Fibroblast of skin of left biceps (primary cell): ENCODE data around the gene CHRM1.
"Not testable (repeated sequence)": the region's sequence is repeated elsewhere in the genome, so short reads cannot be mapped to it uniquely, and the experiment has no call there.

ENCODE experiments used
- DNase-seq, 2 experiments: peaks; one replicate each; pipeline ENCODE4 v3.0.0-alpha.2; 2013; ENCODE audit warnings: low read depth in 2 of 2

CHRM1 gene

DNA sequence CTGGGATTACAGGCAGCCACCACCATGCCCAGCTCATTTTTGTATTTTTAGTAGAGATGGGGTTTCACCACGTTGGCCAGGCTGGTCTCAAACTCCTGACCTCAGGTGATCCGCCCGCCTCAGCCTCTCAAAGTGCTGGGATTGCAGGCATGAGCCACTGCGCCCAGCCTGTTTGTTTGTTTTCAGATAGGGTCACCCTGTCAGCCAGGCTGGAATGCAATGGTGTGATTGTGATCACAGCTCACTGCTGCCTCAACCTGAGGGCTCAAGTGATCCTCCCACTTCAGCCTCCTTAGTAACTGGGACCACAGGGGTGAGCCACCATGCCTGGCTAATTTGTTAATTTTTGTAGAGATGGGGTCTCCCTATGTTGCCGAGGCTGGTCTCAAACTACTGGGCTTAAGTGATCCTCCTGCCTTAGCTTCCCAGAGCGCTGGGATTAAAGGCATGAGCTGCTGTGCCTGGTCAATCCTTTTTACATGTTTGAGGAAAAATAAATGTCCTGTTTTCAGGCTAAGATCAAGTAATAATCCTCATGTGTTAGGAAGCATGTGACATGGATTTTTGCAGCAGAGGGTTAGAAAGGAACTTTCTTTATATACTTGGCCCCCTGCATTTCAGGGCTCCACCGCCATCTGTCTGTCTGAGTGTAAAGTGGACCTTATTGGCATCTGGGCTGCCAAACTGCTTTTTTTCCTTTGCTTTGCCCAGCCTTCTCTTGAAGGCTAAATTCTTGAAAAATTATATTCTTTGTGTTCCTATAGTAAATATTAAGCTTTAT lies 45.3 kb downstream of the CHRM1 start:
- DNase-seq, result no peak

DNA sequence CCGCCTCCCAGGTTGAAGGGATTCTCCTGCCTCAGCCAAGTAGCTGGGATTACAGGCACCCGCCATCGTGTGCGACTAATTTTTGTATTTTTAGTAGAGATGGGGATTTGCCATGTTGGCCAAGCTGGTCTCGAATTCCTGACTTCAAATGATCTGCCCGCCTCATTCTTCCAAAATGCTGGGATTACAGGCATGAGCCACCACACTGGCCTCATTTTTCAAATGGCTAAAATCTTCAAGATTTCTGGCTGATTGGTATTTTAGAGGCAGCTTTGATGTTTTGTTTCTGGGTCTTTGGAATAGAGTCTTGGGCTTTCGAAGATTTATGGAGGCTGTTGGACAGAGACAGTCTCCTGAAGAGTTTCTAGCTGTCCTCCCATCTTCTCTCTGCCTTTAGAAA lies 46.3 kb downstream of the CHRM1 start:
- DNase-seq, result no peak

DNA sequence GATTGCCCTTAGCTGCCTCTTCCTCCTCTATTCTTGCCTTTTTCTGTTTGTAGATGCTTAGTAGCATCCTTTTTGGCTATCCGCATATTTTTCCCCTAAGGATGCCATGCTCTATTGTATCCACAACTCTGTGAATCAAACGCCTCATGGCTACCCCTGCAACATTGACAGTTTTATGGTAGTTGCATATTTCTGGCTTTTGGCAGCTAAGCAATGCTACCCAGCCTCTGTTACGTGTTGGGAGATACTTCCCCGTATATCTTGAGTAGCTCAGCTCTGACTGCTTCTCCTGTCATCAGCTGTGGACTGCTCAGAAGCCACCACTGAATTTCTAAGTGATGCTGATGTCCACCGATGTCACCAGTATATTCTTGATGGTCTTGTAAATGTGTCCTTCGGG lies 55.5 kb downstream of the CHRM1 start:
- no peak for DNase-seq

DNA sequence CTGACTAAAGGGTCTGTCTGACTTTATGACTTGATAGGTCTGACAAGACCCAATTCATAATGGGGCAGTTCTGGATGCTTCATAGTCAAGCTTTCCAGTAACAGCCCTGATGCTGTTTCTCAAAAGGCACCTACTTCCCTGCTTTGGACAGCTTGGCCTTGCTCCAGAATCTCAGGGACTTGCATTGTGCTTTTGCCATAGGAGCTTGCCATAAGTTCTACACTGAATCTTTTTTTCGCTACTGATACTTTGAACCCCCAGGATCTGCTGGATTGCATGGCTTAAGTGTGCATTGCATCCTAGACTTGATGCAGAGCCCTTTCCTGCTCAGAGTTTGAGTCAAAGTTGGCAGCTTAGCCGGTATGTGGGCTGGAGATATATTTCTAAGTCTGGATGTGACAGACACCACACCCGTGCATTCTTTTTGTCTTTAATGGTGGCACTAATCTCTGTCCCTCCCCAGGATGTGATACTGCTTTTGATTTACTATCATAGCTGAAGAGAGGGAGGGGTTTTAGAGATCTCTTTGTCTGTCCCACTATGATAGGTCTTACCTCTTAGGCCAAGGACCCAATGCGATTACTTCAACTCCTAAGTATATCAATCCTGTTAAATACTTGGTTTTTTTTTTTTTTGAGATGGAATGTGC lies 57.4 kb downstream of the CHRM1 start:
- DNase-seq, result no peak

DNA sequence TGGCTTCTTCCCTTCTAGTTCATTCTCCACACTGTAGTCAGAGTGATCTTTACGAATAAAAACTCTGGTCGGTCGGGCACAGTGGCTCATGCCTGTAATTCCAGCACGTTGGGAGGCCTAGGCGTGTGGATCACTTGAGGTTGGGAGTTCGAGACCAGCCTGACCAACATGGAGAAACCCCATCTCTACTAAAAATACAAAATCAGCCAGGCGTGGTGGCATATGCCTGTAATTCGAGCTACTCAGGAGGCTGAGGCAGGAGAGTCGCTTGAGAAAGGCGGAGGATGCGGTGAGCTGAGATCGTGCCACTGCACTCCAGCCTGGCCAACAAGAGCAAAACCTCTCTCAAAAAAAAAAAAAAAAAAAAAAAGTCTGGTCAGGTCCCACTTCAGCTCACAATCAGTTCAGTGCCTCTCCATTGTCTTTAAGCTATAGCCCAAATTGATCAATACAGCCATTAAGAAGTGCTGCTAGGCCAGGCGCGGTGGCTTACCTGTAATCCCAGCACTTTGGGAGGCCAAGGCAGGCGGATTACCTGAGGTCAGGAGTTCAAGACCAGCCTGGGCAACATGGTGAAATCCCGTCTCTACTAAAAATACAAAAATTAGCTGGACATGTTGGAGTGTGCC lies 59.5 kb downstream of the CHRM1 start:
- DNase-seq, result not testable (repeated sequence)

DNA sequence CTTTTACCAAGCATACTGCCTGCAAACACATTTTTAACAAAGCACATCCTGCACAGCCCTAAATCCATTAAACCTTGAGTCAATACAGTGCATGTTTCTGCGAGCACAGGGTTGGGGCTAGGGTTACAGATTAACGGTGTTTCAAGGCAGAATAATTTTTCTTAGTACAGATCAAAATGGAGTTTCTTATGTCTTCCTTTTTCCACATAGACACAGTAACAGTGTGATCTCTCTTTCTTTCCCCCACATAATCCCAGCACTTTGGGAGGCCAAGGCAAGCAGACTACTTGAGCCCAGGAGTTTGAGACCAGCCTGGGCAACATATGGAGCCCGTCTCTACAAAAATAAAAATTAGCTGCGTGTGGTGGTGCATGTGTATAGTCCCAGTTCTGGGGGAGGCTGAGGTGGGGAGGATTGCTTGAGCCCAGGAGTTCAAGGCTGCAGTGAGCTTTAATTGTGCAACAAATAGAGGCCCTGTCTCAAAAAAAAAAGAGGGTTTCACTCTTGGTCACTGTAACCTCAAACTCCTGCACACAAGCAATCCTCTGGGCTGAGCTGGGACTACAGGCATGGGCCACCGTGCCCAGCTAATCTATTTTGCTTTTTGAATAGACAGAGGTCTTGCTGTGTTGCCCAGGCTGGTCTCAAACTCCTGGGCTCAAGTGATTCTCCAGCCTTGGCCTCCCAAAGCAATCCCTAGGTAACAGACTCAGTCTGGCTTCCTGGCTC lies 60.2 kb downstream of the CHRM1 start:
- DNase-seq, result no peak

DNA sequence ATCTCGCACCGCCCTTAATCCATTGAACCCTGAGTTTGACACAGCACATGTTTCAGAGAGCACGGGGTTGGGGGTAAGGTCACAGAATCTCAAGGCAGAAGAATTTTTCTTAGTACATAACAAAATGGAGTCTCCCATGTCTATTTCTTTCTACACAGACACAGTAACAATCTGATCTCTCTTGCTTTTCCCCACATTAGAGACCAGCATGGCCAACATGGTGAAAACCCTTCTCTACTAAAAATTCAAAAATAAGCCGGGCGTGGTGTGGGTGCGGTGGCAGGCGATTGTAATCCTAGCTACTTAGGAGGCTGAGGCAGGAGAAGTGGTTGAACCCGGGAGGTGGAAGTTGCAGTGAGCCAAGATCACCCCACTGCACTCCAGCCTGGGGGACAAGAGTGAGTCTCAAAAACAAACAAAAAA lies 61.9 kb downstream of the CHRM1 start:
- DNase-seq, result not testable (repeated sequence)
